Stimulated activated CD4-positive, alpha-beta T cell treated with anti-CD3 and anti-CD28 coated beads, Interleukin-4, amount 100 ng/mL, for 4 hours (primary cell): ENCODE measurements around the gene CELF2.
"Not testable (repeated sequence)": the region's sequence is repeated elsewhere in the genome, so short reads cannot be mapped to it uniquely, and the experiment has no call there.

Source experiments
- DNase-seq, 2 experiments: peaks; one replicate each; pipeline ENCODE4 v3.0.0-alpha.2; 2020

Gene CELF2

GRCh38 chr10:11098666-11099065 is 81.0 kb downstream of the CELF2 start:
- no peak for DNase-seq

GRCh38 chr10:11104772-11105675 is 87.4 kb downstream of the CELF2 start:
- no peak for DNase-seq

GRCh38 chr10:11105676-11106004 is 88.0 kb downstream of the CELF2 start:
- no peak for DNase-seq

GRCh38 chr10:11106621-11107374 is 89.1 kb downstream of the CELF2 start:
- DNase-seq, result no peak

- DNase-seq, result no peak
Observed at GRCh38 chr10:11107948-11108347, 90.3 kb downstream of the CELF2 start.

- DNase-seq, result no peak
Observed at GRCh38 chr10:11108356-11108755, 90.7 kb downstream of the CELF2 start.

- no peak for DNase-seq
Observed at GRCh38 chr10:11109590-11109989, 91.9 kb downstream of the CELF2 start.

GRCh38 chr10:11110539-11110938 is 92.9 kb downstream of the CELF2 start:
- DNase-seq, result no peak

- no peak for DNase-seq
Observed at GRCh38 chr10:11111490-11111889, 93.8 kb downstream of the CELF2 start.

- DNase-seq, result no peak
Observed at GRCh38 chr10:11112718-11113117, 95.0 kb downstream of the CELF2 start.

GRCh38 chr10:11113156-11113555 is 95.5 kb downstream of the CELF2 start:
- DNase-seq, result peak in 1 of 2 experiments; percentile 11

GRCh38 chr10:11114269-11114668 is 96.6 kb downstream of the CELF2 start:
- DNase-seq, result no peak

- DNase-seq, result no peak
Observed at GRCh38 chr10:11115337-11115736, 97.7 kb downstream of the CELF2 start.

GRCh38 chr10:11116361-11116760 is 98.7 kb downstream of the CELF2 start:
- no peak for DNase-seq

GRCh38 chr10:11116817-11117216 is 99.1 kb downstream of the CELF2 start:
- no peak for DNase-seq

GRCh38 chr10:11118686-11119085 is 101.0 kb downstream of the CELF2 start:
- no peak for DNase-seq

- DNase-seq, result no peak
Observed at GRCh38 chr10:11119843-11120242, 102.2 kb downstream of the CELF2 start.

- DNase-seq, result no peak
Observed at GRCh38 chr10:11120711-11121110, 103.0 kb downstream of the CELF2 start.

GRCh38 chr10:11123892-11124291 is 106.2 kb downstream of the CELF2 start:
- not testable (repeated sequence) for DNase-seq

GRCh38 chr10:11125004-11125403 is 107.3 kb downstream of the CELF2 start:
- no peak for DNase-seq

GRCh38 chr10:11127017-11127416 is 109.3 kb downstream of the CELF2 start:
- not testable (repeated sequence) for DNase-seq

- DNase-seq, result no peak
Observed at GRCh38 chr10:11131112-11131639, 113.5 kb downstream of the CELF2 start.

- no peak for DNase-seq
Observed at GRCh38 chr10:11134411-11134810, 116.7 kb downstream of the CELF2 start.

- no peak for DNase-seq
Observed at GRCh38 chr10:11135709-11136108, 118.0 kb downstream of the CELF2 start.
